ENCODE measurements around the gene SCAF11. TPM values are rescaled to one million over a fixed set of nuclear protein-coding genes. Genes with fewer than 3 reads are reported as not detected.

Gene SCAF11
- total RNA-seq, 4 donors from 2014 or later = 124 to 221 (median 167) TPM

GRCh38 chr12:45948546-45948945, 41.8 kb downstream of the SCAF11 start:
- H3K4me1 ChIP-seq = no peaks in the 10 kb centered on the region
- no peaks in the 10 kb centered on the region for H3K9me3 ChIP-seq
- H3K27ac ChIP-seq = no peak overlapping the region
- no peak for DNase-seq (ENCODE audit: low spot score in 2 of 2)
- no peak overlapping the region for H3K4me3 ChIP-seq
- no peaks in the 10 kb centered on the region for H3K27me3 ChIP-seq
- peaks cover 60% of the 10 kb centered on the region for H3K36me3 ChIP-seq
- TF ChIP-seq CTCF (IDR thresholded peaks at IDR 0.05) = no peak
- no peak for TF ChIP-seq EP300 (IDR thresholded peaks at IDR 0.05)
- TF ChIP-seq POLR2A (IDR thresholded peaks at IDR 0.05) = no peak
- no peak for TF ChIP-seq POLR2AphosphoS5 (IDR thresholded peaks at IDR 0.05)

GRCh38 chr12:45946435-45946834, 43.9 kb downstream of the SCAF11 start:
- 88% methylated on average over 1 of the region's 1 CpG for WGBS
- H3K9me3 ChIP-seq = no peaks in the 10 kb centered on the region
- H3K27ac ChIP-seq = no peak overlapping the region
- TF ChIP-seq POLR2A (IDR thresholded peaks at IDR 0.05) (no peak), EP300 (IDR thresholded peaks at IDR 0.05) (no peak), CTCF (IDR thresholded peaks at IDR 0.05) (no peak), POLR2AphosphoS5 (IDR thresholded peaks at IDR 0.05) (no peak)
- H3K4me3 ChIP-seq = no peak overlapping the region
- H3K27me3 ChIP-seq = no peaks in the 10 kb centered on the region
- no peak for DNase-seq (ENCODE audit: low spot score in 2 of 2)
- peaks cover 71% of the 10 kb centered on the region for H3K36me3 ChIP-seq
- no peaks in the 10 kb centered on the region for H3K4me1 ChIP-seq

- no peaks in the 10 kb centered on the region for H3K4me1 ChIP-seq
- H3K36me3 ChIP-seq = peaks cover 79% of the 10 kb centered on the region
- TF ChIP-seq POLR2AphosphoS5 (IDR thresholded peaks at IDR 0.05) (no peak), POLR2A (IDR thresholded peaks at IDR 0.05) (no peak), CTCF (IDR thresholded peaks at IDR 0.05) (no peak), EP300 (IDR thresholded peaks at IDR 0.05) (no peak)
- H3K9me3 ChIP-seq = no peaks in the 10 kb centered on the region
- no peak overlapping the region for H3K4me3 ChIP-seq
- H3K27me3 ChIP-seq = no peaks in the 10 kb centered on the region
- WGBS = 97% methylated on average over 1 of the region's 1 CpG
- no peak for DNase-seq (ENCODE audit: low spot score in 2 of 2)
- H3K27ac ChIP-seq = no peak overlapping the region
These were observed 45.6 kb downstream of the SCAF11 start for GRCh38 chr12:45944771-45945170.

GRCh38 chr12:45939759-45940158, 50.6 kb downstream of the SCAF11 start:
- H3K27ac ChIP-seq = no peak overlapping the region
- peaks cover 41% of the 10 kb centered on the region for H3K36me3 ChIP-seq
- no peaks in the 10 kb centered on the region for H3K4me1 ChIP-seq
- WGBS = 94% methylated on average over 2 of the region's 2 CpGs
- H3K27me3 ChIP-seq = no peaks in the 10 kb centered on the region
- no peak for DNase-seq (ENCODE audit: low spot score in 2 of 2)
- no peak overlapping the region for H3K4me3 ChIP-seq
- no peaks in the 10 kb centered on the region for H3K9me3 ChIP-seq
- TF ChIP-seq CTCF (IDR thresholded peaks at IDR 0.05) (no peak), EP300 (IDR thresholded peaks at IDR 0.05) (no peak), POLR2A (IDR thresholded peaks at IDR 0.05) (no peak), POLR2AphosphoS5 (IDR thresholded peaks at IDR 0.05) (no peak)

GRCh38 chr12:45938566-45938965, 51.8 kb downstream of the SCAF11 start:
- no peak for TF ChIP-seq EP300 (IDR thresholded peaks at IDR 0.05)
- no peak for TF ChIP-seq POLR2AphosphoS5 (IDR thresholded peaks at IDR 0.05)
- no peak for TF ChIP-seq CTCF (IDR thresholded peaks at IDR 0.05)
- TF ChIP-seq POLR2A (IDR thresholded peaks at IDR 0.05) = no peak
- 72% methylated on average over 2 of the region's 2 CpGs for WGBS
- no peaks in the 10 kb centered on the region for H3K9me3 ChIP-seq
- H3K4me1 ChIP-seq = no peaks in the 10 kb centered on the region
- peaks cover 35% of the 10 kb centered on the region for H3K36me3 ChIP-seq
- no peak for DNase-seq (ENCODE audit: low spot score in 2 of 2)
- no peaks in the 10 kb centered on the region for H3K27me3 ChIP-seq
- no peak overlapping the region for H3K27ac ChIP-seq
- no peak overlapping the region for H3K4me3 ChIP-seq

Data from suprapubic skin (tissue), 4 donors.